HepG2 (cell line): ENCODE measurements around the gene PTGIS. TPM values are rescaled to one million over a fixed set of nuclear protein-coding genes. Genes with fewer than 3 reads are reported as not detected.
A peak's percentile ranks its signal among the peaks of the same experiment; 100 is the strongest.

Experiments
- ATF5 ChIP-seq: sonication (generic); formaldehyde crosslinking; IDR thresholded peaks from 2 replicates; pipeline ENCODE4 v1.4.0; 2020; ENCODE audit warnings: mild to moderate bottlenecking, low read depth, missing genetic modification reagents
- CBFB ChIP-seq: sonication (generic); formaldehyde crosslinking; IDR thresholded peaks from 2 replicates; pipeline ENCODE4 v1.4.0; 2020; ENCODE audit warnings: missing genetic modification reagents
- FOXP1 ChIP-seq, 2 experiments: fragments of 450-650 bp in 1 of 2; IDR thresholded peaks; 2 replicates each; pipeline ENCODE4 v1.6.1; 2017 to 2018; ENCODE audit warnings: antibody characterized with exemption in 1 of 2
- HCFC1 ChIP-seq: fragments of 150-350 bp; IDR thresholded peaks from 2 replicates; pipeline ENCODE4 v1.6.1; 2014; ENCODE audit warnings: low read depth, low read length
- JDP2 ChIP-seq: sonication (generic); formaldehyde crosslinking; IDR thresholded peaks from 2 replicates; pipeline ENCODE4 v1.8.1; 2022; ENCODE audit warnings: missing genetic modification reagents, borderline replicate concordance
- LRRFIP1 ChIP-seq: sonication (generic); formaldehyde crosslinking; conservative IDR thresholded peaks from 2 replicates; pipeline ENCODE4 v1.4.0; 2020; ENCODE audit warnings: missing genetic modification reagents
- PREB ChIP-seq: sonication (generic); formaldehyde crosslinking; IDR thresholded peaks from 2 replicates; pipeline ENCODE4 v1.4.0; 2020; ENCODE audit warnings: missing genetic modification reagents
- SAFB2 ChIP-seq: sonication (generic); formaldehyde crosslinking; IDR thresholded peaks from 2 replicates; pipeline ENCODE4 v1.5.1; 2020; ENCODE audit warnings: missing genetic modification reagents, low read depth, mild to moderate bottlenecking, borderline replicate concordance
- SP2 ChIP-seq: sonication (generic); formaldehyde crosslinking; IDR thresholded peaks from 2 replicates; pipeline ENCODE4 v1.5.1; 2020; ENCODE audit warnings: mild to moderate bottlenecking, missing genetic modification reagents
- ZBTB20 ChIP-seq: sonication (generic); formaldehyde crosslinking; IDR thresholded peaks from 2 replicates; pipeline ENCODE4 v1.8.1; 2023; ENCODE audit warnings: missing genetic modification reagents, low read depth, mild to moderate bottlenecking, borderline replicate concordance
- ZFP1 ChIP-seq: IDR thresholded peaks from 2 replicates; pipeline ENCODE4 v1.6.1; 2016
- ZMAT3 ChIP-seq: sonication (generic); formaldehyde crosslinking; conservative IDR thresholded peaks from 2 replicates; pipeline ENCODE4 v1.7.0; 2021; ENCODE audit warnings: missing genetic modification reagents
- ZNF280B ChIP-seq: sonication (generic); formaldehyde crosslinking; IDR thresholded peaks from 2 replicates; pipeline ENCODE4 v1.5.0; 2020; ENCODE audit warnings: missing genetic modification reagents, mild to moderate bottlenecking, borderline replicate concordance
- ZNF503 ChIP-seq: sonication (generic); formaldehyde crosslinking; IDR thresholded peaks from 2 replicates; pipeline ENCODE4 v1.4.0; 2020; ENCODE audit warnings: missing genetic modification reagents
- ZNF510 ChIP-seq: sonication (generic); formaldehyde crosslinking; IDR thresholded peaks from 2 replicates; pipeline ENCODE4 v1.4.0; 2020; ENCODE audit warnings: low read depth, mild to moderate bottlenecking, missing genetic modification reagents
- ZNF644 ChIP-seq: IDR thresholded peaks from 2 replicates; pipeline ENCODE4 v1.6.1; 2016; ENCODE audit warnings: low read depth
- ZNF850 ChIP-seq: sonication (generic); formaldehyde crosslinking; conservative IDR thresholded peaks from 2 replicates; pipeline ENCODE4 v1.9.0; 2021; ENCODE audit warnings: mild to moderate bottlenecking, missing genetic modification reagents
- ZSCAN22 ChIP-seq: sonication (generic); formaldehyde crosslinking; IDR thresholded peaks from 2 replicates; pipeline ENCODE4 v1.4.0; 2020; ENCODE audit warnings: mild to moderate bottlenecking, missing genetic modification reagents
- polyA plus RNA-seq, 8 experiments: library from polyadenylated mRNA; depleted of rRNA in 3 of 8; stranded (reverse) in 7 of 8; unstranded in 1 of 8; fragments of >200 nt; fragmentation: Illumina TruSeq in 4 of 8; extraction: Trizol in 4 of 8; gene quantifications; 2 replicates each; pipeline versions ENCODE4 v1.2.1 to v1.2.3, GENCODE V29; 2011 to 2016; ENCODE audit warnings: low read depth in 4 of 8, missing spikeins in 1 of 8, mixed read lengths in 1 of 8; ENCODE audit not compliant: insufficient read depth in 1 of 8
- total RNA-seq, 5 experiments: library from RNA; depleted of rRNA; stranded (reverse); fragments of >200 nt; fragmentation: Illumina TruSeq; extraction: Trizol; gene quantifications; 2 replicates each; pipeline ENCODE4 v1.2.3, GENCODE V29; 2016; ENCODE audit warnings: low read depth in 1 of 5

Gene PTGIS
- total and polyA plus RNA-seq, 2 of the 13 experiments (the other 11 are each of a cell fraction or from before 2014, with no cell fraction given), result not detected

GRCh38 chr20:49484180-49485140 is 83.5 kb downstream of the PTGIS start (continued):
- peak; percentile 66; the same call in 1 of the 2 replicates for TF ChIP-seq ZNF280B
- no peak for TF ChIP-seq FOXP1 (IDR thresholded peaks at IDR 0.05)
- TF ChIP-seq FOXP1 (CRISPR knock-in tag; IDR thresholded peaks at IDR 0.05), result no peak
- TF ChIP-seq ZBTB20 (CRISPR knock-in tag), result no peak
- 0 out of 2 replicates have a peak, but pooled peaks have one; percentile 20 for TF ChIP-seq HCFC1
- no peak for TF ChIP-seq JDP2
- no peak for TF ChIP-seq ZNF850 (CRISPR knock-in tag)
- no peak for TF ChIP-seq ZNF510 (CRISPR knock-in tag)
- peak; percentile 77; the same call in 1 of the 2 replicates for TF ChIP-seq ZMAT3 (CRISPR knock-in tag)
- 0 out of 2 replicates have a peak, but pooled peaks have one; percentile 63 for TF ChIP-seq ATF5 (CRISPR knock-in tag)
- TF ChIP-seq ZNF503 (CRISPR knock-in tag), result no peak
- peak; percentile 65; the same call in 1 of the 2 replicates for TF ChIP-seq CBFB (CRISPR knock-in tag)
- no peak for TF ChIP-seq LRRFIP1 (CRISPR knock-in tag)
- TF ChIP-seq ZNF644 (CRISPR knock-in tag), result no peak
- TF ChIP-seq SP2, result no peak
- TF ChIP-seq SAFB2 (CRISPR knock-in tag), result peak; percentile 74; the same call in 1 of the 2 replicates
- no peak for TF ChIP-seq ZSCAN22 (CRISPR knock-in tag)
- no peak for TF ChIP-seq PREB (CRISPR knock-in tag)
- TF ChIP-seq ZFP1 (CRISPR knock-in tag), result no peak
